ENCODE data around the gene RPRD1B.

- no peak for TF ChIP-seq EP300 (IDR thresholded peaks at IDR 0.05)
- no peak for TF ChIP-seq CTCF (IDR thresholded peaks at IDR 0.05)
- no peak for TF ChIP-seq POLR2A (IDR thresholded peaks at IDR 0.05)
These were observed 31.6 kb upstream of the RPRD1B start for GRCh38 chr20:38001981-38002380.

Measured in sigmoid colon (tissue), 4 donors.